ENCODE results near the gene TUBA4A.

- no peak for TF ChIP-seq CTCF (conservative IDR thresholded peaks at IDR 0.05; ENCODE audit: low read length)
- no peak for TF ChIP-seq EZH2phosphoT487 (IDR thresholded peaks at IDR 0.05; ENCODE audit: borderline replicate concordance, low read depth, low read length)
These were observed 44.2 kb upstream of the TUBA4A start for GRCh38 chr2:219297766-219298456.

Data from OCI-LY7 (cell line).